Activated CD8-positive, alpha-beta T cell treated with anti-CD3 and anti-CD28 coated beads for 36 hours (primary cell): ENCODE results near the gene ANXA6. TPM values are rescaled to one million over a fixed set of nuclear protein-coding genes. Genes with fewer than 3 reads are reported as not detected.

ENCODE experiments used
- ATAC-seq: fragments of 200-7000 bp; cut with Tn5 transposase; one replicate; pipeline ENCODE4 v1.10.0; 2021; ENCODE audit warnings: mild to moderate bottlenecking, moderate library complexity
- CTCF ChIA-PET: fragments of 350-600 bp; sonication (Branson Sonifier 250); formaldehyde crosslinking; loops from one replicate; lab custom pipeline; 2021; ENCODE audit warnings: antibody characterized with exemption; lab: Charles Lee
- POLR2A ChIA-PET: fragments of 350-600 bp; sonication (Branson Sonifier 250); formaldehyde crosslinking; loops from one replicate; lab custom pipeline; 2021; ENCODE audit warnings: antibody characterized with exemption; lab: Charles Lee
- DNase-seq: peaks from one replicate; pipeline ENCODE4 v3.0.0-alpha.2; 2020
- H3K27ac Mint-ChIP-seq: one replicate; pipeline ENCODE4 v1.8.0; 2021; ENCODE audit warnings: mild to moderate bottlenecking, mixed read lengths
- H3K27me3 Mint-ChIP-seq: one replicate; pipeline ENCODE4 v1.8.0; 2021; ENCODE audit warnings: mixed read lengths
- H3K36me3 Mint-ChIP-seq: one replicate; pipeline ENCODE4 v1.8.0; 2021; ENCODE audit warnings: low read depth, mixed read lengths
- H3K4me1 Mint-ChIP-seq: one replicate; pipeline ENCODE4 v1.8.0; 2021; ENCODE audit warnings: low read depth, mixed read lengths
- H3K4me3 Mint-ChIP-seq: one replicate; pipeline ENCODE4 v1.8.0; 2021; ENCODE audit warnings: mild to moderate bottlenecking, moderate library complexity, mixed read lengths
- H3K9me3 Mint-ChIP-seq: one replicate; pipeline ENCODE4 v1.8.0; 2021; ENCODE audit warnings: mixed read lengths
- intact Hi-C: fragments of 100-400 bp; cut with micrococcal nuclease; formaldehyde crosslinking; loops from one replicate; pipeline ENCODE4 v1.10.0; 2022
- total RNA-seq, 2 experiments: library from RNA; stranded (reverse); gene quantifications; one replicate each; pipeline ENCODE4 v1.2.3, GENCODE V29; 2021
- TF ChIP-seq, protein P1 (sequence below): fragments of 200-600 bp; IDR thresholded peaks from one replicate; pipeline ENCODE4 v1.8.0; 2022; ENCODE audit warnings: antibody characterized with exemption, mild to moderate bottlenecking

Gene ANXA6
- total RNA-seq, 2 experiments from 2014 or later, result 328 to 336 TPM

GRCh38 chr5:151182524-151182900 is 24.9 kb upstream of the ANXA6 start:
- Mint-ChIP-seq H3K27me3 (no peaks in the 10 kb centered on the region), H3K4me1 (peaks cover 2% of the 10 kb centered on the region), H3K27ac (peak overlapping the region; percentile 60), H3K9me3 (no peaks in the 10 kb centered on the region), H3K36me3 (peaks cover 21% of the 10 kb centered on the region), H3K4me3 (no peak overlapping the region)
- ATAC-seq (no peak), DNase-seq (no peak)
- CTCF ChIA-PET, result interaction anchor here (0.9 to 3.0 kb wide), 3 partner anchors 17 to 56 kb away, joined by 3 to 17 read pairs (median 12); no protein-coding TSS in a partner anchor
- POLR2A ChIA-PET, result interaction anchor here (1.0 to 1.4 kb wide), 2 partner anchors 18 to 30 kb away, joined by 3 to 4 read pairs; no protein-coding TSS in a partner anchor
- intact Hi-C loops, result no loop called here
- TF ChIP-seq, protein P1, sequence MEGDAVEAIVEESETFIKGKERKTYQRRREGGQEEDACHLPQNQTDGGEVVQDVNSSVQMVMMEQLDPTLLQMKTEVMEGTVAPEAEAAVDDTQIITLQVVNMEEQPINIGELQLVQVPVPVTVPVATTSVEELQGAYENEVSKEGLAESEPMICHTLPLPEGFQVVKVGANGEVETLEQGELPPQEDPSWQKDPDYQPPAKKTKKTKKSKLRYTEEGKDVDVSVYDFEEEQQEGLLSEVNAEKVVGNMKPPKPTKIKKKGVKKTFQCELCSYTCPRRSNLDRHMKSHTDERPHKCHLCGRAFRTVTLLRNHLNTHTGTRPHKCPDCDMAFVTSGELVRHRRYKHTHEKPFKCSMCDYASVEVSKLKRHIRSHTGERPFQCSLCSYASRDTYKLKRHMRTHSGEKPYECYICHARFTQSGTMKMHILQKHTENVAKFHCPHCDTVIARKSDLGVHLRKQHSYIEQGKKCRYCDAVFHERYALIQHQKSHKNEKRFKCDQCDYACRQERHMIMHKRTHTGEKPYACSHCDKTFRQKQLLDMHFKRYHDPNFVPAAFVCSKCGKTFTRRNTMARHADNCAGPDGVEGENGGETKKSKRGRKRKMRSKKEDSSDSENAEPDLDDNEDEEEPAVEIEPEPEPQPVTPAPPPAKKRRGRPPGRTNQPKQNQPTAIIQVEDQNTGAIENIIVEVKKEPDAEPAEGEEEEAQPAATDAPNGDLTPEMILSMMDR, result no peak

- Mint-ChIP-seq H3K9me3 (no peaks in the 10 kb centered on the region), H3K4me3 (no peak overlapping the region), H3K27me3 (no peaks in the 10 kb centered on the region), H3K27ac (peak overlapping the region; percentile 60), H3K4me1 (peaks cover 2% of the 10 kb centered on the region), H3K36me3 (peaks cover 17% of the 10 kb centered on the region)
- ATAC-seq (no peak), DNase-seq (no peak)
- ChIA-PET POLR2A (no interaction called here), CTCF (interaction anchor here (0.8 to 2.8 kb wide), 5 partner anchors 11 to 134 kb away, joined by 3 to 12 read pairs (median 3); no protein-coding TSS in a partner anchor)
- intact Hi-C loops, result no loop called here
- TF ChIP-seq, protein P1, result no peak
Measured at GRCh38 chr5:151181818-151182523, 24.4 kb upstream of the ANXA6 start.

- POLR2A ChIA-PET, result no interaction called here
- ATAC-seq, result no peak
Measured at GRCh38 chr5:151180291-151180690, 22.7 kb upstream of the ANXA6 start.

GRCh38 chr5:151179489-151179840 is 21.9 kb upstream of the ANXA6 start:
- intact Hi-C loops, result no loop called here
- H3K27ac Mint-ChIP-seq, result peak overlapping the region; percentile 53
- H3K4me1 Mint-ChIP-seq, result no peaks in the 10 kb centered on the region

More at GRCh38 chr5:151180291-151180690, 22.7 kb upstream of the ANXA6 start:
- intact Hi-C loops, result no loop called here
- CTCF ChIA-PET, result interaction anchor here (0.7 kb wide), 1 partner anchor 12 kb away, joined by 3 read pairs; no protein-coding TSS in a partner anchor
- Mint-ChIP-seq H3K27ac (peak overlapping the region; percentile 53), H3K27me3 (no peaks in the 10 kb centered on the region), H3K9me3 (no peaks in the 10 kb centered on the region), H3K4me1 (no peaks in the 10 kb centered on the region), H3K4me3 (no peak overlapping the region), H3K36me3 (peaks cover 14% of the 10 kb centered on the region)
- TF ChIP-seq, protein P1, result no peak
- no peak for DNase-seq

More at GRCh38 chr5:151179489-151179840, 21.9 kb upstream of the ANXA6 start:
- CTCF ChIA-PET, result interaction anchor here (1.0 to 3.9 kb wide), 2 partner anchors 14 to 53 kb away, joined by 3 to 19 read pairs; no protein-coding TSS in a partner anchor
- H3K36me3 Mint-ChIP-seq, result peaks cover 14% of the 10 kb centered on the region
- no peaks in the 10 kb centered on the region for H3K9me3 Mint-ChIP-seq
- TF ChIP-seq, protein P1, result no peak
- H3K4me3 Mint-ChIP-seq, result no peak overlapping the region
- DNase-seq (no peak), ATAC-seq (no peak)
- POLR2A ChIA-PET, result interaction anchor here (1.0 kb wide), 1 partner anchor 11 kb away, joined by 3 read pairs; no protein-coding TSS in a partner anchor
- no peaks in the 10 kb centered on the region for H3K27me3 Mint-ChIP-seq
